Panc1 (cell line): ENCODE data around the gene GRK1. TPM values are rescaled to one million over a fixed set of nuclear protein-coding genes. Genes with fewer than 3 reads are reported as not detected.

ENCODE experiments used
- ATAC-seq: fragments of 200-7000 bp; cut with Tn5 transposase; 2 replicates; pipeline ENCODE4 v1.9.1; 2020; ENCODE audit warnings: mild to moderate bottlenecking, moderate library complexity
- BruUV-seq: library from RNA; stranded (reverse); fragments of 400-500 nt; replicated peaks from 2 replicates; lab custom pipeline; 2021; lab: Mats Ljungman, UMichigan
- CTCF ChIA-PET: fragments of 300-600 bp; sonication (Branson Sonifier 250); formaldehyde crosslinking; loops from one replicate; lab custom pipeline; 2022; ENCODE audit warnings: antibody characterized with exemption; lab: Charles Lee
- POLR2A ChIA-PET: fragments of 300-600 bp; sonication (Branson Sonifier 250); formaldehyde crosslinking; loops from one replicate; lab custom pipeline; 2022; ENCODE audit warnings: antibody characterized with exemption; lab: Charles Lee
- DNase-seq: peaks from one replicate; pipeline ENCODE4 v3.0.0-alpha.2; 2010; ENCODE audit warnings: low read depth, low spot score
- H3K27ac ChIP-seq: 2 replicates; pipeline ENCODE4 v1.5.1; 2011; ENCODE audit warnings: mild to moderate bottlenecking, low read length, inconsistent platforms
- H3K27me3 ChIP-seq: fragments of 200-500 bp; sonication (Bioruptor generic); 2 replicates; pipeline ENCODE4 v1.6.0; 2014; ENCODE audit warnings: low read length, inconsistent platforms; ENCODE audit not compliant: control insufficient read depth, insufficient read depth
- H3K36me3 ChIP-seq: fragments of 200-500 bp; sonication (Bioruptor generic); 2 replicates; pipeline ENCODE4 v1.5.1; 2014; ENCODE audit warnings: inconsistent platforms, mild to moderate bottlenecking, low read length, moderate library complexity; ENCODE audit not compliant: control insufficient read depth, insufficient read depth
- H3K4me1 ChIP-seq: 2 replicates; pipeline ENCODE4 v1.5.1; 2011; ENCODE audit warnings: inconsistent platforms, mild to moderate bottlenecking, low read length, moderate library complexity; ENCODE audit not compliant: control insufficient read depth, insufficient read depth
- H3K4me3 ChIP-seq, 2 experiments: 2 replicates each; pipeline ENCODE4 v1.5.1; 2011 to 2012; ENCODE audit warnings: low read depth in 2 of 2, low read length in 2 of 2, mild to moderate bottlenecking in 2 of 2, inconsistent platforms in 1 of 2, moderate library complexity in 1 of 2
- H3K9me3 ChIP-seq: fragments of 200-500 bp; sonication (Bioruptor generic); 2 replicates; pipeline ENCODE4 v1.5.1; 2014; ENCODE audit warnings: low read depth, mild to moderate bottlenecking, inconsistent platforms, low read length, moderate library complexity; ENCODE audit not compliant: control insufficient read depth, insufficient read depth
- CTCF ChIP-seq: fragments of 450-650 bp; IDR thresholded peaks from 2 replicates; pipeline ENCODE4 v1.5.1; 2017; ENCODE audit warnings: mild to moderate bottlenecking
- POLR2AphosphoS5 ChIP-seq: IDR thresholded peaks from 2 replicates; pipeline ENCODE4 v1.6.1; 2012; ENCODE audit warnings: mild to moderate bottlenecking, low read depth, low read length, moderate library complexity
- REST ChIP-seq, 2 experiments: IDR thresholded peaks; 2 replicates each; pipeline ENCODE4 v1.6.1; 2011 to 2012; ENCODE audit warnings: low read depth in 2 of 2, control low read depth in 1 of 2, low read length in 1 of 2, mild to moderate bottlenecking in 1 of 2, moderate library complexity in 1 of 2; ENCODE audit not compliant: insufficient read depth in 1 of 2
- SIN3A ChIP-seq: IDR thresholded peaks from 2 replicates; pipeline ENCODE4 v1.6.1; 2012; ENCODE audit warnings: low read depth, mild to moderate bottlenecking, low read length, moderate library complexity, borderline replicate concordance; ENCODE audit not compliant: insufficient read depth
- TCF7L2 ChIP-seq: IDR thresholded peaks from 2 replicates; pipeline ENCODE4 v1.6.1; 2011; ENCODE audit warnings: mild to moderate bottlenecking, low read depth, low read length, inconsistent platforms
- in situ Hi-C: cut with HindIII; loops from 2 replicates; pipeline ENCODE4 v1.10.0; 2016; ENCODE audit warnings: low sequenced_read_pairs, low pct_unique_long_range_greater_than_20kb
- intact Hi-C: fragments of 100-400 bp; cut with micrococcal nuclease; formaldehyde crosslinking; loops from one replicate; pipeline ENCODE4 v1.10.0; 2022; ENCODE audit not compliant: unreplicated experiment
- total RNA-seq: library from RNA; stranded (reverse); gene quantifications from one replicate; pipeline ENCODE4 v1.2.1, GENCODE V29; 2021; ENCODE audit not compliant: unreplicated experiment

GRK1 gene
- total RNA-seq, 1 experiment from 2014 or later: 1.8 TPM

- Histone ChIP-seq H3K27me3 (no peaks in the 10 kb centered on the region), H3K4me3 (no peak overlapping the region), H3K36me3 (no peaks in the 10 kb centered on the region), H3K9me3 (no peaks in the 10 kb centered on the region), H3K4me1 (no peaks in the 10 kb centered on the region), H3K27ac (no peak overlapping the region)
- in situ Hi-C loops: no loop called here
- TF ChIP-seq POLR2AphosphoS5: no peak
- TF ChIP-seq TCF7L2: no peak
- no peak for TF ChIP-seq SIN3A
- TF ChIP-seq CTCF: no peak
- no peak for TF ChIP-seq REST (IDR thresholded peaks at IDR 0.05; ENCODE audit: insufficient read depth in 1 of 2, low read depth in 2 of 2, low read length in 1 of 2)
- ChIA-PET CTCF (no interaction called here), POLR2A (no interaction called here)
- intact Hi-C loops: no loop called here
- BruUV-seq: no TSS peak
- ATAC-seq: no peak; the same call in 1 of the 2 replicates
- no peak for DNase-seq
Observed at GRCh38 chr13:113729187-113730019, 62.4 kb downstream of the GRK1 start.

GRCh38 chr13:113730258-113730691, 63.3 kb downstream of the GRK1 start:
- ATAC-seq (no peak), DNase-seq (no peak)
- no TSS peak for BruUV-seq
- ChIA-PET CTCF (no interaction called here), POLR2A (no interaction called here)
- intact Hi-C loops (no loop called here), in situ Hi-C loops (no loop called here)
- no peaks in the 10 kb centered on the region for H3K36me3 ChIP-seq
- no peak overlapping the region for H3K4me3 ChIP-seq
- H3K9me3 ChIP-seq: no peaks in the 10 kb centered on the region
- TF ChIP-seq SIN3A (no peak), TCF7L2 (no peak), POLR2AphosphoS5 (no peak), CTCF (no peak), REST (IDR thresholded peaks at IDR 0.05; ENCODE audit: insufficient read depth in 1 of 2, low read depth in 2 of 2, low read length in 1 of 2) (no peak)
- H3K4me1 ChIP-seq: no peaks in the 10 kb centered on the region
- H3K27ac ChIP-seq: no peak overlapping the region
- H3K27me3 ChIP-seq: no peaks in the 10 kb centered on the region
